Ishikawa (cell line): Measurements from ENCODE around the gene SMARCD1.

Experiments used
- CEBPB ChIP-seq: IDR thresholded peaks from 2 replicates; pipeline ENCODE4 v1.6.1; 2012
- CREB1 ChIP-seq: IDR thresholded peaks from 2 replicates; pipeline ENCODE4 v1.6.1; 2012; ENCODE audit warnings: low read depth
- EGR1 ChIP-seq: IDR thresholded peaks from 2 replicates; pipeline ENCODE4 v1.6.1; 2012
- EP300 ChIP-seq: IDR thresholded peaks from 2 replicates; pipeline ENCODE4 v1.6.1; 2012; ENCODE audit warnings: borderline replicate concordance
- FOXM1 ChIP-seq: IDR thresholded peaks from 2 replicates; pipeline ENCODE4 v1.6.1; 2012; ENCODE audit warnings: low read depth, borderline replicate concordance
- NFIC ChIP-seq: IDR thresholded peaks from 2 replicates; pipeline ENCODE4 v1.6.1; 2012
- RAD21 ChIP-seq: IDR thresholded peaks from 2 replicates; pipeline ENCODE4 v1.6.1; 2012; ENCODE audit warnings: low read depth
- TAF1 ChIP-seq: IDR thresholded peaks from 2 replicates; pipeline ENCODE4 v1.6.1; 2012; ENCODE audit warnings: low read depth, mild to moderate bottlenecking
- TCF12 ChIP-seq: IDR thresholded peaks from 2 replicates; pipeline ENCODE4 v1.6.1; 2012; ENCODE audit warnings: low read depth
- TEAD4 ChIP-seq: IDR thresholded peaks from 2 replicates; pipeline ENCODE4 v1.6.1; 2012
- YY1 ChIP-seq: IDR thresholded peaks from 2 replicates; pipeline ENCODE4 v1.6.1; 2012; ENCODE audit warnings: low read depth
- TF ChIP-seq, protein P1 (sequence below): IDR thresholded peaks from 2 replicates; pipeline ENCODE4 v1.6.1; 2012
- TF ChIP-seq, protein P2 (sequence below): IDR thresholded peaks from 2 replicates; pipeline ENCODE4 v1.6.1; 2012; ENCODE audit warnings: low read depth, mild to moderate bottlenecking
- TF ChIP-seq, protein P3 (sequence below): IDR thresholded peaks from 2 replicates; pipeline ENCODE4 v1.6.1; 2012

DNA sequence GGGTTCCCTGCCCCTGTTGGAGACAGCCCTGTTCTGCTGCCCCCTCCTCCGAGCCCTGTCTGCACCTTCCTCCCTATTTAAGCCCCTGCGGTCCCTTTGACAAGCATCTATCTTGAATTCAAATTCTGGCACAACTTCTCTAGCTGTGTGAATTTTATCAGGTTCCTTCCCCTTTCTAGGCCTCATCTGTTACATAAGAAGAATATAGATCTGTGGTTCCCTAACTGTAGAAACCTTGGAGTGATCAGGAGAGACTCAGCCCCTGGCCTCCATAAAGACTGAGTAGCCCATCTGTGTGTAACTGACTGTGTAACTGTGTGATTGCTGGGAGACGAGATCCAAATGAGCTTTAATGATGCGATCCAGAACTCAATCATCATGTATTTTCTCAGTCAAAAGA lies 46.8 kb upstream of the SMARCD1 start:
- TF ChIP-seq, protein P1, sequence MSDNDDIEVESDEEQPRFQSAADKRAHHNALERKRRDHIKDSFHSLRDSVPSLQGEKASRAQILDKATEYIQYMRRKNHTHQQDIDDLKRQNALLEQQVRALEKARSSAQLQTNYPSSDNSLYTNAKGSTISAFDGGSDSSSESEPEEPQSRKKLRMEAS = no peak
- TF ChIP-seq TAF1 (no peak), EP300 (no peak), TCF12 (no peak), EGR1 (no peak), FOXM1 (no peak), CEBPB (no peak), RAD21 (no peak), NFIC (no peak), YY1 (no peak), CREB1 (no peak), TEAD4 (no peak)
- TF ChIP-seq, protein P2, sequence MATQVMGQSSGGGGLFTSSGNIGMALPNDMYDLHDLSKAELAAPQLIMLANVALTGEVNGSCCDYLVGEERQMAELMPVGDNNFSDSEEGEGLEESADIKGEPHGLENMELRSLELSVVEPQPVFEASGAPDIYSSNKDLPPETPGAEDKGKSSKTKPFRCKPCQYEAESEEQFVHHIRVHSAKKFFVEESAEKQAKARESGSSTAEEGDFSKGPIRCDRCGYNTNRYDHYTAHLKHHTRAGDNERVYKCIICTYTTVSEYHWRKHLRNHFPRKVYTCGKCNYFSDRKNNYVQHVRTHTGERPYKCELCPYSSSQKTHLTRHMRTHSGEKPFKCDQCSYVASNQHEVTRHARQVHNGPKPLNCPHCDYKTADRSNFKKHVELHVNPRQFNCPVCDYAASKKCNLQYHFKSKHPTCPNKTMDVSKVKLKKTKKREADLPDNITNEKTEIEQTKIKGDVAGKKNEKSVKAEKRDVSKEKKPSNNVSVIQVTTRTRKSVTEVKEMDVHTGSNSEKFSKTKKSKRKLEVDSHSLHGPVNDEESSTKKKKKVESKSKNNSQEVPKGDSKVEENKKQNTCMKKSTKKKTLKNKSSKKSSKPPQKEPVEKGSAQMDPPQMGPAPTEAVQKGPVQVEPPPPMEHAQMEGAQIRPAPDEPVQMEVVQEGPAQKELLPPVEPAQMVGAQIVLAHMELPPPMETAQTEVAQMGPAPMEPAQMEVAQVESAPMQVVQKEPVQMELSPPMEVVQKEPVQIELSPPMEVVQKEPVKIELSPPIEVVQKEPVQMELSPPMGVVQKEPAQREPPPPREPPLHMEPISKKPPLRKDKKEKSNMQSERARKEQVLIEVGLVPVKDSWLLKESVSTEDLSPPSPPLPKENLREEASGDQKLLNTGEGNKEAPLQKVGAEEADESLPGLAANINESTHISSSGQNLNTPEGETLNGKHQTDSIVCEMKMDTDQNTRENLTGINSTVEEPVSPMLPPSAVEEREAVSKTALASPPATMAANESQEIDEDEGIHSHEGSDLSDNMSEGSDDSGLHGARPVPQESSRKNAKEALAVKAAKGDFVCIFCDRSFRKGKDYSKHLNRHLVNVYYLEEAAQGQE = no peak
- TF ChIP-seq, protein P3, sequence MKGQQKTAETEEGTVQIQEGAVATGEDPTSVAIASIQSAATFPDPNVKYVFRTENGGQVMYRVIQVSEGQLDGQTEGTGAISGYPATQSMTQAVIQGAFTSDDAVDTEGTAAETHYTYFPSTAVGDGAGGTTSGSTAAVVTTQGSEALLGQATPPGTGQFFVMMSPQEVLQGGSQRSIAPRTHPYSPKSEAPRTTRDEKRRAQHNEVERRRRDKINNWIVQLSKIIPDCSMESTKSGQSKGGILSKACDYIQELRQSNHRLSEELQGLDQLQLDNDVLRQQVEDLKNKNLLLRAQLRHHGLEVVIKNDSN = no peak
